ENCODE results near the gene AMDHD2.

The AMDHD2 gene

DNA sequence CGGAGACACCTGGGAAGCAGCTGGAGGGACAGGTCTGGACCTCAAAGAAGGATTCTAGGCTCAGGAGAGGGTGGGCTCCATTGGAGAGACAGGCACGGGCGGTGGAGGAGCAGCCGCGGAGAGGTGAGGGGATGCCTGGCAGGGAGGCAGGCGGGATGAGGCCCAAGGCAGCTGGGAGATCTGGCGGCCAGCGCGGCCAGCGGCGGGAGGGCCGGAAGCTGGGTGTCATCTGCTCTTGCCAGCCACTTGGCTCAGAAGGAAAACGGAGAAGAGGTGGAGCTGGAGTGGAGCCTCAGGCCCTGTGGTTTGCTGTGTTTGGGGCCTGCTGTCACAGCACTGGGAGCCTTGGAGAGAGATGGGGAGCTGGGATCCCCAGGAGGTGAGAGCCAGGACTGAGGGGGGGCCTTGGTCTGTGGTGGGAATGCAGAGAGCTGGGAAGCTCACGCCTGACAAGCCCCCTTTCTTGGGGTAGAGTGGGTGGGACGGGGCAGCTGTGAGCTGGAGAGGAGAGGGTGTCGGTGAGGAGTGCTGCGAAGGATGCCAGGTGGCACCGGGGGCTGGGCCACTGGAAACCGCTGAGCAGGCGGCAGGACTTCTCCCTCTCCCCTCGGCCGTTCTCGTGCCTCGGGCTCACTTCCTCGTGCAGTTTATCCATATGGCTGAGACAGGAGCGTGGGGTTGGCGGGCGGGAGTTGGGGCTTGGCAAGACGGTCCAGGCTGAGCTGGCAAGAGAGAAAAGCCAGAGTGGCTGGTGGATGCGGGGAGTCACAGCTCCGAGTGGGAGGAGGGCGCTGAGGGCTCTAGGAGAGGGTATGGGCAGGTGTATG is 37.2 kb upstream of the AMDHD2 start:
- DNase-seq (ENCODE audit: low spot score): peak; percentile 69

DNA sequence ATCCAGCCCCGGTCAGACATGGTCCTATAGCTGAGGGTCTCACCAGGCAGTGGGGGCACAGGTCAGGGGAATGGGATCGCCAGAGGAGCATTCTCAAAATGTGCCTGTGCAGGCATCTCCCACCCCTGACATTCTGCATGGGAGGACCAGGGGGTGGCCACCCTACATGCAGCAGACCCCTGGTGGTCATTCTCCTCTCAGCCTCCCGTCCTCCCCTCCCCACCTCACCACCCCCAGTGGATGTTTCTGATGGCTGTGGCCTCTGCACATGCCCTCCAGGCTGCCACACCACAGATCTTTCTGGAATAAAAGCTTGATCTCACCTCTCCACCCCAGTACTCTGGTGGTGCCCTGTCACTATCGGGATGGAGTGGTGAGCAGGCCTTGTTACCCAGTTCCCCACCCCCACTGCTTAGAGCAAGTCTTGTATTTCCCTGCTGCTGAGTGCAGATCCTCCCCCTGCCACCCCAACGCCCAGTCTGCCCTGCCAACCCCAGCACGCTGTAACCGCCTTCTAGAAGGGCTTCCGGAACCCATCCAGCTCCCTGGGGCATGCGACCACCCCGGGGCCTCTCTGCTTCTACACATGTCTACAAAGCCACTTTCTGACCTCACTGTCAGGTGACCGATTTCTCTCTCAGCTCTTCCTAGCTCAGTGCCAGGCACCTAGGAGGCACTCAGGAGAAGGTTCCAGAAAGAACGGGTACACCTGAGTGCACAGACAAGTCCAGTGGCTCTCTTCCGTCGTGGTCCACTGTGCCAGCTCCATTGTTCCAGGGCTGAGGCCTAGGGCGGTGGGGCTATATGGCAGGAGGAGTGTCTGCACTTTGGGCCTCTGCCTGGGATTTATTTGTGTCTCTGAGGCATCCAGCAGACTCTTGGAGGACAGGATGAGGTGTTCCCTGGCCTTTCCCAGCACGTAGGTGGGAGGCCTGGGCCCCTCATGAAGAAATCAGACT is 36.0 kb upstream of the AMDHD2 start:
- DNase-seq (ENCODE audit: low spot score): no peak

DNA sequence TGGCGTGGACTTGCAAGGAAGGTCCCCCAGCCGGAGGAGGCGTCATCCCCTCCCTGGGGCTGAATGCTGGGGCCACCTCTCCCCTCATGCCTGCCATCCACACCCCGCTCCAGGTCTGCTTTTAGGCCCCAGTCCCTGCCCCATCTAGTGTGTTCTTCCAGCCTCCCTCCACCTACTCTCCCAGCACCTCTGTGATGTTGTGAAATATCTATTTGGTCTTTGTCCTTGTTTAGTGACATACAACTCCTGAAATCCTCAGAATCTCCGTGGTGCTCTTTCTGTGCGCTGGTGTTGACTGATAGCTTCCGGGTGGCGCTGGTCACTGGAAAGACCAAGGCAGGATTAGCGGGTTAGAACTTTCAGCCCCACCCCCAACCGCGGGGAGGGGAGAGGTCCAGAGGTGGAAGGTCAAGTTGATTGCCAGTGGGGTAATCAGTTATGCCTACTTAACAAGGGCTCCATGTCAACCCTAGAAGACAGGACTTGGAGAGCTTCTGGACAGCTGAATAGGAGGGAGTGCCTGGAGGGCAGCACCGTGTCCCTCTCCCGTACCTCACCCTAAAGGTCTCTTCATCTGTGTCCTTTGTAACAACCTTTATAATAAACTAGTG is 35.2 kb upstream of the AMDHD2 start:
- DNase-seq (ENCODE audit: low spot score): no peak

DNA sequence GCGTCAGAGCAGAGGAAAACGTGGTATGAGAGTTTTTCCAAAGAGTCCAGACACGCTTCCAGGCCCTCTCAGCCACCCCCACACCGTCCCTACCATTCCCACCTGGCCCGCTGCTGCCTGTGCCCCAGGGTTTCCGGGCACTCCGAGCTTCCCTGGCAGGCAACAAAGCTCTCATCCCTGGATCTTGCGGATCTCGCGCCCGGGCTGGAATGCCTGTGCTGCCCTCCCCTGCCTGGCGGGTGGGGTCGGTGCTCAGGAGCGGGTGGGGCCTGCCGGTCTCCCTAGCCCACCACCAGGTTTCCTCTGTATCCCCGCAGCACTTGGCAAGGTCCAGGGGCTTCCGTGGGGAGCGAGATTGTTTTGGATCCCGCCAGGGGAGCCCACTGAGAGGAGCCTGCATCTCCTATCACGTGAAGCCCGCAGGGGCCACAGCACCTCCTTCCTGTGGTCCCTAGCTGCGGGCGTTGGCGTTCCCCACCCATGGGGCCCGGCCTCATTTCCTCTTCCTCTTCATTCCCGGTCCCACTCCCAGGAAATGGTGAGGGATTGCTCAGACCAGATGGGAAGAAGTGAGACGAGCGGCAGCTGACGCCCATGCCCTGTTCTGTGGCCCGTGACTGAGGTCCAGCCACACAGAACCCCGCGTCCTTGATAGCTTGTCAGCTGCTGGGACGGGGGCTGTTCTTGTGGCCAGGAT is 34.2 kb upstream of the AMDHD2 start:
- DNase-seq (ENCODE audit: low spot score): no peak

DNA sequence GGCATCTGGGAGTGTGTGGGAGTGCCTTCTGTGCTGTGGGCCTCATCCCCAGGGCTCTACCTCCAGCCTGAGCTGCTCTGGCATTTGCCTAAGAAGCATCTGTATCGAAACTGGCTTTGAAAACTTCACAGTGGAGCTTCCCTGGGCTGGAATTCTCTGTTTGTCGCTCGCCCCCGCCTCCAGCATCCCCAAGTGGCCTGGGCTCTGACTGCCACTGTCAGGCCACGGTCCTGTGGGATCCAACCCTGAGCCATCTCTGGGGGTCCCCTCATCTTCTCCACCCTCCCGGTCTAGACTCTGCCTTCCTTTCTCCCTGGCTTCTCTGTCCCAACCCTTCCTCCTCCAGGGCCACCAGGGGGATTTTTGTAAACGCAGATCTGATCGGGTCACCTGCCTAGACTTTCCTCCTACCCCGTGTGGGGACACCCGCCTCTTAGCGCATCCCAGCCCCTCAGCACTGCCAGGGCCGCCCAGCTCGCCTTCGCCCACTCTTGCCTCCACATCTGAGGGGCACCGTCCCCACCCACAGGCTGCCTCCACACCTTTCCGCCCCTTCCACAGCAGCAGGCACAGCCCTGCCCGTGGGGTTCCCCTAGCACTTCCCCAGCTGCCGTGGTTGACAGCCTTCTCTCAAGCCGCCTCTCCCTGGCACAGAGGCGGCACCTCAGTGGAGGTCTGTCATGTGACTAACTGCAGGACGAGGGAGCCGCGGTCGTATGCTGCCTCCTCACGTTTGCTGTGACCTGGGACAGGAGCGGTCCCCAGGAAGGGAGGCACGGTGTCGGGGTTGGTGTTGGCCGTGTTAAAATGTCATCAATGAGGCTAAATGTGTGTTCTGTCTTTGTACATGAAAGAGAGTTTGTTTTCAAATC is 33.3 kb upstream of the AMDHD2 start:
- DNase-seq (ENCODE audit: low spot score): peak; percentile 65

DNA sequence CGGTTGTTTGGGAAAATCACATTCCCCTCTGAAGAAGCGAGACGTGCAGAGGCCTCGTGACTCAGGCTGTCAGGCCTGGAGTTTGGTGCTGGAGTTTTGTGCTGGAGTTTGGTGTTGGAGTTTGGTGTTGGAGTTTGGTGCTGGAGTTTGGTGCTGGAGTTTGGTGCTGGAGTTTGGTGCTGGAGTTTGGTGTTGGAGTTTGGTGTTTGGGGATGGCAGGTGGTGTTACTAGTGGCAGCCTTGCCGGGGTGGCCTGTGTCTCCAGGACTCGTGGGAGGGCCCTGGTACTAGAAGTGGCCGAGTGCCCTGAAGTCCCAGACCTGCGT is 32.7 kb upstream of the AMDHD2 start:
- DNase-seq (ENCODE audit: low spot score): no peak

DNA sequence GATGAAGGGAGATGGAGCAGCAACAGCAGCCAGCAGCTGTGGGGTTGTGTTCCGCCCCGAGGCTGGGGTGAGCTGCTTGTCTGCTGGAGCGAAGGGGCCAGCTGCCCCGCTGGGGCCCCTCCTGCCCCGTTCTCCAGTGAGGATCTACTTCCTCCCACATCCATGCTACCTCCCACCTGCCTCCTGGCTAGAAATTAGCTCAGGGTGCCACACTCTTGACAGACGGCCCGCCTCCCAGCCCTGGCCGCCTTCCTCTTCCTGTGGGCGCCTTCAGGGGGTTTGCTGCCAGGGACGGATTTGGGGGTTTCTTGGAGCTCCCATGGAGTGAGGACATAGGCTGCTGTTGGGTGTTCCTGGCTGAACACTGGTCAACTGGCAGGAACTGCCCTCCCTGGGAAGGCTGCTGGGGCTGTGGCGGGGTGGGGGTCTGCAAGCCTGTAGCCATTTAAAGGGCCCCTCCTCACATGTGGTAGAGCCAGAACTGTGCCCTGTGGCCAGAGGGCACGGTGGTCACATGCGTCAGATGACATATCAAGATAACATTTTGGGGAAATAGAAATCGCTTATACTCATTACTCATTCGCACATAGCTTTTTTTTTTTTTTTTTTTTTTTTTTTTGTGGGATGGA is 32.2 kb upstream of the AMDHD2 start:
- DNase-seq (ENCODE audit: low spot score): no peak

DNA sequence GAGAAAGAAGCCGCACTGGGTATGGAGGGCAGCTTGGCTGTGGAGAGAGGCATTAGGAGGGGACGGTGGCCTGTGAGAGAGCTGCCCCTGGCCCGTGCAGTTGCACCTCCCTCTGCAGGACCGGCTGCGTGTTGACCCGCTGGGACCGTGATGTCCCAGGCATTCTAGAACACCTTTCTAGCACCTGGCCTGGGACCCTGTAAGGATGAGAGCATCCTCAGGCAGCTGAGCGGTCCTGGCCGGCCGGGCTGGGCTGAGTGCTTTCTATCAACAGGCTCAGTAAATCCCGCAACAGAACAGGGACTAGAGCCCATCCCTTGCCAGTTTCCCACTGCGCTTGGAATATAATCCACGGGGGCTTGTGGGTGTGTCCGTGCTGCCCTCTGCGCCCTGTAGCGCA is 30.6 kb upstream of the AMDHD2 start:
- DNase-seq (ENCODE audit: low spot score): no peak

DNA sequence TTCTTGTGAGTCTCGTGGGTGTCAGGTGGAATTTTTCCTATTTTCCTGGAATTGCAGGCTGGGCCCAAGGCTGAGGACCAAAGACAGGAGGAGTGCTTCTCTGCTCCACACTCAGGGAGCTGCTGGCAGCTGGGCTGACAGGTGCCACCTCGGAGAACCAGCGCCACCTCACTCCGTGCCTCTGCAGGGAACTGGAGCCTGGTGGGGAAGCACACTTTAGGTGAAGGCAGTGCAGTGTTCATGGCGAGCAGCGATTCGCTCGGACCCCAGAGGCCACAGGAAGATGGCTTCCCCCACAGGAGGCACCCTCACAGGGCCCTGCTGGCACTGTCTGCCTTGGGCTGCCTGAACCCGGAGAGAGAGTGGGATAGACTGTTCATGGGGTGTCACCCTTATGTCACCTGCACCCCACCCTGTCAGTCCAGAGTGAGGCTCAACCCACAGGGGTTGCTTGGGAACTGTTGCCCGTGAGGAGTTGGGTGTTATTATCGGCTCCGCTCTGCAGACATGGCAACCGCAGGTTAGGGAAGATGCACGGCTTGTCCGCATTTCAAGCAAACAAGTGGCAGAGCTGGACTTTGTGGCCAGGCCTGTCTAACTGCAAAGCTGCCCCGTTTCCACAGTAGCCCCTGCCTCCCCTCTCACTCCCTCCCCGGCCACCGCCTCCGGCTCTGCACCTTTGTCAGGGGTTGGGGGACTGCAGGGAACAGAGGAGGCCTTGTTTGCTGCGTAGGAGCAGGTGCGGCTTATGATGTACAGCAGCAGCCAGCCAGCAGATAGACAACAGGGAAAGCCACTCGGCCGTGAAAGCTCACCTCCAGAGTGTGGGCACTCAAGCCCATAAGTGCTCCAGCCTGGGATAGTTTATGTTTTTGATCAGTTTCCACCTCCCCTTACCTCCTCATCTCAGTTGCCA is 29.7 kb upstream of the AMDHD2 start:
- no peak for DNase-seq (ENCODE audit: low spot score)

DNA sequence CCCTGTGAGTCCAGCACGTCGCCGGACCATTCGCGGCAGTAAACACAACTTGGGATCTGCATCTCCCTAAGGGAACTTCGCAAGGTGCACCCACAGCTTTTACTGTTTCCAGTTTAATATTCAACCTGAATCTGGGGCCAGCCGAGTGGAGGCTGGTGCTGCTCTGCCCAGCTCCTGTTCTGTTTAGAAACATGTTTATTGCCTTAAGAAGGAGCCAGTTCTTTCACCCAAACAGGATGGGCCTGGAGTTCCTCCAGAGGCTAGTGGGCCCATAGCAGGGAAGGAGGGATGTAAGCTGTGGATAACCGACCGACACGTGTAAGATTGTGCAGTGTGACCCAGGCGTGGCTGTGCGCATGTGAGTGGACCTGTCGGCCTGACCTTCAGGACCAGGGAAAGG is 27.9 kb upstream of the AMDHD2 start:
- no peak for DNase-seq (ENCODE audit: low spot score)

DNA sequence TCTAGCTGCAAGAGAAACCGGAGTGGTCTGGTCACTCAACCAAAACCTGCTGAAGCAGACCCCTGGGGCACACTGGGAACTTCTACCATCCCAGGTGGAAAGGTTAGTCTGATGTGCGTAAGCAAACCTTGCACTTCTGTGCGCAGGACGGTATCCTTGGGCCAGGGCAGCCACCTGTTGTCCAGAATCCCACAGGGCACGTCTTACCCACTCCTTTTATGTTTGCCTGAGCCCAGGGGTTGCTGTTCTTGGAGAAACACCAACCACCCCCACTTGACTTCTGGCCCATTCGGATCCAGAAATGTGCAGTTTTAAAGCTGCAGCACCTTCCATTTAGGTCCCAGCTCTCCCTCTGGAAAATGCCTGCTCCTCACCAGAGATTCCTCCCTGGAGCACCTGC is 26.6 kb upstream of the AMDHD2 start:
- no peak for DNase-seq (ENCODE audit: low spot score)

DNA sequence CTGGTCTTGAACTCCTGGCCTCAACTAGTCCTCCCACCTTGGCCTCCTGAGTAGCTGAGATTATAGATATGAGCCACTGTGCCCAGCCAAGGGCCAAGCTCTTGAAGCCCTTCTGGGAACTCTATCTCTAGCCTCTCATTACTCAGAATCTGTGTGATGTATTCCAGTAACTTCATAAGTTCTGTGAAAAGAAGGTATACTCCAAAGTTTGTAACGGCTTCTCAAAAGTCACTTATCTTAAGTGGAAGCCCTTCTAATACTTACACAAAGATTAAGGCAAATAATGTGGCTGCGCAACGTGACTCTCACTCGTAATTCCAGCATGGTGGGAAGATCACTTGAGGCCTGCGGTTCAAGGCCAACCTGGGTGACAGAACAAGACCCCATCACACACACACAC is 25.6 kb upstream of the AMDHD2 start:
- DNase-seq (ENCODE audit: low spot score): no peak

DNA sequence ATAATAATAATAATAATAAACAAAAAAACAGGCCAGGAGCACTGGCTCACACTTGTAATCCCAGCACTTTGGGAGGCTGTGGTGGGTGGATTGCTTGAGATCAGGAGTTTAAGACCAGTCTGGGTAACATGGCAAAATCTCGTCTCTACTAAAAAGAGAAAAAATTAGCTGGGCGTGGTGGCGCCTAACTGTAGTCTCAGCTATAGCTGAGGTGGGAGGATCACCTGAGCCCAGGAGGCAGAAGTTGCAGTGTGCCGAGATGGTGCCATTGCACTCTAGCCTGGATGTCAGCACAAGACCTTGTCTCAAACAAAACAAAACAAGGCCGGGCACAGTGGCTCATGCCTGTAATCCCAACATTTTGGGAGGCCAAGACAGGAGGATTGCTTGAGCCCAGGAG is 25.1 kb upstream of the AMDHD2 start:
- no peak for DNase-seq (ENCODE audit: low spot score)

DNA sequence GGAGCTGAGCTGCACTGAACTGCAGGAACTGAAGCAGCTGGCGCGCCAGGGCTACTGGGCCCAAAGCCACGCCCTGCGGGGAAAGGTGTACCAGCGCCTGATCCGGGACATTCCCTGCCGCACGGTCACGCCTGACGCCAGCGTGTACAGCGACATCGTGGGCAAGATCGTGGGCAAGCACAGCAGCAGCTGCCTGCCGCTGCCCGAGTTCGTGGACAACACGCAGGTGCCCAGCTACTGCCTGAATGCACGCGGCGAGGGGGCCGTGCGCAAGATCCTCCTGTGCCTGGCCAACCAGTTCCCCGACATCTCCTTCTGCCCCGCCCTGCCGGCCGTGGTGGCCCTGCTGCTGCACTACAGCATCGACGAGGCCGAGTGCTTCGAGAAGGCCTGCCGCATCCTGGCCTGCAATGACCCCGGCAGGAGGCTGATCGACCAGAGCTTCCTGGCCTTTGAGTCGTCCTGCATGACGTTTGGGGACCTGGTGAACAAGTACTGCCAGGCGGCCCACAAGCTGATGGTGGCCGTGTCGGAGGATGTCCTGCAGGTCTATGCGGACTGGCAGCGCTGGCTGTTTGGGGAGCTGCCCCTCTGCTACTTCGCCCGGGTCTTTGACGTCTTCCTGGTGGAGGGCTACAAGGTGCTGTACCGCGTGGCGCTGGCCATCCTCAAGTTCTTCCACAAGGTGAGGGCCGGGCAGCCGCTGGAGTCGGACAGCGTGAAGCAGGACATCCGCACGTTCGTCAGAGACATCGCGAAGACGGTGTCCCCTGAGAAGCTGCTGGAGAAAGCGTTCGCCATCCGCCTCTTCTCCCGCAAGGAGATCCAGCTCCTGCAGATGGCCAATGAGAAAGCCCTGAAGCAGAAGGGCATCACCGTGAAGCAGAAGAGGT is 23.7 kb upstream of the AMDHD2 start:
- no peak for DNase-seq (ENCODE audit: low spot score)

DNA sequence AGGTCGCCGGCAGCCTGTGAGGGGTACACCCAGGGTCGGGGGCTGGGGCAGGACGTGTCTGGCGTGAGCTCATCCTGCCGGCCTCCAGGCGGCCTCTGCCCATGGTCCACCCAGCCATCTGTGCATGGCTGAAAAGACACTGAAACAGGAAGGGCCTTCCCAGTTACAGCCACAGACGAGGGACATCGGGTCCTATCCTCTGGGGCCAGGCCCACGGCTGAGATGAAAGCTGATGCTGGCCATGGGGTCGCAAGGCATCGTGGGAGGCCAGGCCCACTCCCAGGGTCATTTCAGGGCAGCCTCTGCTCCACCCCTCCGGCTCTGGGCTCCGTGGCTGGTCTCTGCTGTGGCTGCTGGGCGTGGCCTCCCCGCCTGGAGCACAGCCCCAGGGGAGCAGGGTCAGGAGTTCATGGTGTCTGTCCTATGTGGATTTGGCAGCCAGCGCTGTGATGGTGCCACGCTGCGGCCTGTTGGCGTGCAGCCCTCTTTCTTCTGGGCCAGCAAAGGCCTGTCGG is 23.0 kb upstream of the AMDHD2 start:
- DNase-seq (ENCODE audit: low spot score): no peak

DNA sequence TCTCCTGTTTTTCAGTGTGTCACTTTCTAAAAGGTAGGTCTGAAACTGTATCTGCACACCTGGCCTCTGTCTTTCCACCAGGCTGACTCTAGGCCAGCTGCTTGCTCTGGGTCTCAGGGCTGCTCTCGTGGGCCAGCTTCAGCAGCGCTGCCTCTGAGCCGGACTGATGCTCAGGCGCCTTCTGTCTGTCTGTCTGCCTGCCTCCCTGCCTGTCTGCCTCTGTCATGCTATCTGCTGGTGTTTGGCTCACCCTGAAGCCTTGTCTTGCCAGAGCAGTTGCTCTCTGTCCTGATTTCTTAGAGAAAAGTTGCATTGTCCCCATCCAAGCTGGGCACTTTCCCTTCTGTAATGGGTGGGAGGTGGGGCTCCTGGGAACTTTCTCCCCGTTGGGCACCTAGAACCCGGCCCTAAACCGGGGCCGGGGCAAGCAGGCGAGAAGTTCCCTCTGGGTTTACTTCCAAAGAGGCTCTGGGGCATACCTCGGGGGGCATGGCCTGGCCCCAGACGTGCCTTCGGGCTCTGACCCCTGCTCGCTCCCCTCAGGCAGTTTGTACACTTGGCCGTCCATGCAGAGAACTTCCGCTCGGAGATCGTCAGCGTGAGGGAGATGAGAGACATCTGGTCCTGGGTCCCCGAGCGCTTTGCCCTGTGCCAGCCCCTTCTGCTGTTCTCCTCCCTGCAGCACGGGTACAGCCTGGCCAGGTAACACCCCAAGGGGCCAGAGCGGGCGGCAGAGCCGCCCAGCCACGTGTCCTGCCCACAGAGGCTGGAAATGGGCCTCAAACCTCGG is 22.3 kb upstream of the AMDHD2 start:
- DNase-seq (ENCODE audit: low spot score): no peak

DNA sequence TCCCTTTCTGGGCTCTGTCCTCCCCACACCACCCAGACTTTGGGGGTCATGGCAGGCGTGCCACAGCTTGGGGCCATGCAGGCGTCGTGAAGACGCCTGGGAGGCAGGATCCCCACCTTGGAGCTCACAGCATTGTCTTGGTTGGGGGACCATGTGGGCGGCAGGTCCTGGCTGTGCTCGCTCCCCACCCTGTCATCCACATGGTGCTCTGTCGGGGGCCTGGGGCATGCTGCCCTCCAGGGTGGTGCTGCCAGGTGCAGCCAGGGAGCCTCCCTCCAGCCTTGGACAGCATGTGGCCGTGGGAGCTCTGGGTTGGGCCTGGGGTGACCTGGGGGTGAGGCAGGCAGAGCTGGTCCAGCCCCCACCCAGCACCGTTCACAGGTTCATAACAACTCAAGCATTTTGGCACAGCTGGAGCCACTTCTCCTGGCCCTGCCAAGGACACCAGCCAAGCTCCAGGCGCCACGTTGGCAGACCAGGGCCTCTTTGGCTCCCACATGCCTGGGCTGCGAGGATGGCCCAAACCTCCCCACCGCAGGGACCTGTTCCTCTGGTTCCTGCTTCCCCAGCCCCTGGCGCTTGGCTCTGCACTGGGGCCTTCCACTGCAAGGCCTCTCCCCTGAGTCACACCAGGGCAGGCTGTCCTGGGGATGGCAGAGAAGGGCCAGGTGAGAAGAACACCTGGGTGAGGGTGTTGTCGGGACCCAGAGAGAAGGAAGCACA is 21.5 kb upstream of the AMDHD2 start:
- no peak for DNase-seq (ENCODE audit: low spot score)

Data from pons (tissue), 1 donor.